ENCODE results near the gene B4GALT5. TPM values are rescaled to one million over a fixed set of nuclear protein-coding genes. Genes with fewer than 3 reads are reported as not detected.
A peak's percentile ranks its signal among the peaks of the same experiment; 100 is the strongest.

B4GALT5 gene
- total and polyA plus RNA-seq, 4 experiments from 2014 or later: 0.43 to 6.2 (median 4.0) TPM

DNA sequence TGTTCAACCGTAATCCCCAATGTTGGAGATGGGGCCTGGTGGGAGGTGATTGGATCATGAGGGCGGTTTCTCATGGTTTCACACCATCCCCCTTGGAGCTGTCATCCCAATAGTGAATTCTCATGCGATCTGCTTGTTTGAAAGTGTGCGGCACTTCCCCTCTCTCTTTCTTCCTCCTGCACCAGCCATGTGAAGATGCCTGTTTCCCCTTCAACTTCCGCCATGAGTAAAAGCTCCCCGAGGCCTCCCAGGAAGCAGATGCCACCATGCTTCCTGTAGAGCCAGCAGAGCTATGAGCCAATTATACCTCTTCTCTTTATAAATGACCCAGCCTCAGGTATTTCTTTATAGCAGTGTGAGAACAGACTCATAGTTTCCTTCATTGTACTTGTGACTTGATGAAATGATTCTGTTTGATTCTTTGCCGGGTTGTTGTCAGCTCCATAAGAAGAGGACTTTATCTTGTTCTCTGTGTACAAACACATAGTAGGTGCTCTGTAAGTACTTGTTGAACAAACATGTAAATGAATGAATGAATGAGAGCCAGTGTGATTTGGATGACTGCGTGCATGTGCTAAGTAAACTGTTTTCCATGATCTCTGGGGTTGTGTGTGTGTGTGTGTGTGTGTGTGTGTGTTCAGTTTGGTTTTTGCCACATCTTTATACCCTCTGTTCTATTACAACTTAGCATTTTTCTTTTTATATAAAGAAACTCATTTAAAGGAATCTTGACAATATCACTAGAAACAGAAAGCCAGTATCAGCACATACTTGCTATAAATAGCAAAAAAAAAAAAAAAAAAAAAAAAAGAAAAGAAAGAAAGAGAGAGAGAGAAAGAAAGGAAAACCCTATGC, 123.3 kb downstream of the B4GALT5 start:
- Mint-ChIP-seq H3K36me3 (no peaks in the 10 kb centered on the region), H3K4me3 (no peak overlapping the region), H3K27ac (peak overlapping the region in 1 of 7 donors; percentile 71), H3K4me1 (peaks cover 38 to 51% (median 40%) of the 10 kb centered on the region in 4 donors), H3K27me3 (peaks cover 0 to 1% of the 10 kb centered on the region in 2 donors), H3K9me3 (no peaks in the 10 kb centered on the region)
- no peaks in the 10 kb centered on the region for H3K27me3 ChIP-seq (ENCODE audit: insufficient read depth, low read length)
- H3K4me1 ChIP-seq (ENCODE audit: insufficient read depth, low read length): peaks cover 28% of the 10 kb centered on the region
- H3K9me3 ChIP-seq (ENCODE audit: control insufficient read depth in 1 of 2, low read length in 2 of 2): no peaks in the 10 kb centered on the region
- POLR2A ChIA-PET (ENCODE audit: partially characterized antibody): no interaction called here
- H3K36me3 ChIP-seq (ENCODE audit: insufficient read depth, low read length): no peaks in the 10 kb centered on the region
- CTCF ChIA-PET (ENCODE audit: partially characterized antibody): interaction anchor here (0.9 kb wide), 1 partner anchor 18 kb away, joined by 3 read pairs; no protein-coding TSS in a partner anchor
- no peak overlapping the region for H3K27ac ChIP-seq (ENCODE audit: low read depth, low read length)
- DNase-seq: no peak
- no peak overlapping the region for H3K4me3 ChIP-seq (ENCODE audit: low read length in 2 of 2)
- intact Hi-C loops (cut with micrococcal nuclease): no loop called here

DNA sequence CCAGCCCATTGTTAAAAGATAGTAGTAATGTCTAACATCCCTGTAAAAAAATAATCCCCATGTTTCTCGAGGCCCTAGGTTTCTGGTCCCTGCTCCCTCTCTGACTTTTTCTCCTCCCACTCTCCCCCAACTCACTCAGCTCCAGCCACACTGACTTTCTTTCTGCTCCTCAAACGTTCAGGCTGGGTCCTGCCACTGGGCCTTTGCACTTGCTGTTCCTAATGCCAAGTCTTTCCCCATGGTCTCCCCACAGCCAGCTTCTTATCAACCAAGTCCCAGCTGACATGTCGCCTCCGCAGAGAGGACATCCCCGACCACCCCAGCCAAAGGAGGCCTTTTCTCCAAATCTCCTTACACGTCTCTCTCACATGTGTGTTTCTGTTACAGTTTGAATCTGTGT, 123.9 kb downstream of the B4GALT5 start:
- DNase-seq: no peak
- no peak overlapping the region for H3K4me3 Mint-ChIP-seq
- no peaks in the 10 kb centered on the region for H3K27me3 ChIP-seq (ENCODE audit: insufficient read depth, low read length)
- H3K27ac ChIP-seq (ENCODE audit: low read depth, low read length): no peak overlapping the region
- ChIA-PET POLR2A (ENCODE audit: partially characterized antibody) (no interaction called here), CTCF (ENCODE audit: partially characterized antibody) (interaction anchor here (1.0 kb wide), 1 partner anchor 19 kb away, joined by 4 read pairs; no protein-coding TSS in a partner anchor)
- H3K4me1 Mint-ChIP-seq: peaks cover 31 to 44% (median 34%) of the 10 kb centered on the region in 4 donors
- intact Hi-C loops (cut with micrococcal nuclease): no loop called here
- H3K27ac Mint-ChIP-seq: no peak overlapping the region
- no peaks in the 10 kb centered on the region for H3K36me3 Mint-ChIP-seq
- peaks cover 0 to 1% of the 10 kb centered on the region in 2 donors for H3K27me3 Mint-ChIP-seq
- no peaks in the 10 kb centered on the region for H3K36me3 ChIP-seq (ENCODE audit: insufficient read depth, low read length)
- H3K4me3 ChIP-seq (ENCODE audit: low read length in 2 of 2): no peak overlapping the region
- H3K9me3 ChIP-seq (ENCODE audit: control insufficient read depth in 1 of 2, low read length in 2 of 2): no peaks in the 10 kb centered on the region
- H3K9me3 Mint-ChIP-seq: no peaks in the 10 kb centered on the region
- H3K4me1 ChIP-seq (ENCODE audit: insufficient read depth, low read length): peaks cover 22% of the 10 kb centered on the region

DNA sequence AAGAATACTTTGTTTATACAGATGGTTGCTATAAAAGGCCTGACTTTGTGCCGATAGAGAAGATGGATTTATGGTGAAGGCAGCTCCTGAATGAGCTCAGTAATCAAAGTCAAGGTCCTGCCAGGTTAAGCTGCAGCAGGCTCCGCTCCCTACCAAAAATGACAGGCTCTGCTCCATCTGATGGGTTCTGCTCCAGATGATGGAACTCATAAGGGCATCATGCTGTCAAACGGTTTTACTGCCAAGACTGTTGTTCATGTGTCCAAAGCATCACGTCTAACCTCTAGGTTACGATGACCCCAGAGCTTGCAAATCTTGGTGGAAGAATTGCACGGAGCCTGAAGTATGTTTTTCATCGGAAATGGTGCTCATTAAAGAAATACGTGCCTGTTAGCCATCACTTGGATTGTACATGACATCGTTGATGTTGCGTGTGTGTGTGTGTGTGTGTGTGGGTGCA, 126.5 kb downstream of the B4GALT5 start:
- Mint-ChIP-seq H3K27ac (no peak overlapping the region), H3K36me3 (no peaks in the 10 kb centered on the region), H3K27me3 (peaks cover 0 to 3% of the 10 kb centered on the region in 2 donors), H3K9me3 (peaks cover 2 to 7% (median 4%) of the 10 kb centered on the region in 8 donors), H3K4me3 (no peak overlapping the region), H3K4me1 (peaks cover 10 to 18% (median 12%) of the 10 kb centered on the region in 4 donors)
- Histone ChIP-seq H3K4me1 (ENCODE audit: insufficient read depth, low read length) (no peaks in the 10 kb centered on the region), H3K4me3 (ENCODE audit: low read length in 2 of 2) (no peak overlapping the region), H3K9me3 (ENCODE audit: control insufficient read depth in 1 of 2, low read length in 2 of 2) (no peaks in the 10 kb centered on the region), H3K36me3 (ENCODE audit: insufficient read depth, low read length) (no peaks in the 10 kb centered on the region), H3K27ac (ENCODE audit: low read depth, low read length) (no peak overlapping the region), H3K27me3 (ENCODE audit: insufficient read depth, low read length) (no peaks in the 10 kb centered on the region)
- POLR2A ChIA-PET (ENCODE audit: partially characterized antibody): no interaction called here
- no peak for DNase-seq
- intact Hi-C loops (cut with micrococcal nuclease): no loop called here
- CTCF ChIA-PET (ENCODE audit: partially characterized antibody): no interaction called here

GRCh38 chr20:49585585-49586245, 128.0 kb downstream of the B4GALT5 start:
- no peak for DNase-seq
- POLR2A ChIA-PET (ENCODE audit: partially characterized antibody): interaction anchor here (0.7 kb wide), 1 partner anchor 23 kb away, joined by 3 read pairs; no protein-coding TSS in a partner anchor
- H3K27ac Mint-ChIP-seq: peak overlapping the region in 2 of 7 donors; percentile 12 to 73
- H3K27me3 ChIP-seq (ENCODE audit: insufficient read depth, low read length): no peaks in the 10 kb centered on the region
- H3K4me3 ChIP-seq (ENCODE audit: low read length in 2 of 2): no peak overlapping the region
- intact Hi-C loops (cut with micrococcal nuclease): no loop called here
- H3K36me3 Mint-ChIP-seq: no peaks in the 10 kb centered on the region
- H3K4me1 Mint-ChIP-seq: peaks cover 3 to 8% (median 5%) of the 10 kb centered on the region in 4 donors
- H3K9me3 ChIP-seq (ENCODE audit: control insufficient read depth in 1 of 2, low read length in 2 of 2): no peaks in the 10 kb centered on the region
- H3K9me3 Mint-ChIP-seq: peaks cover 2 to 10% (median 4%) of the 10 kb centered on the region in 8 donors
- CTCF ChIA-PET (ENCODE audit: partially characterized antibody): no interaction called here
- no peaks in the 10 kb centered on the region for H3K36me3 ChIP-seq (ENCODE audit: insufficient read depth, low read length)
- H3K27me3 Mint-ChIP-seq: peaks cover 0 to 3% of the 10 kb centered on the region in 2 donors
- H3K4me1 ChIP-seq (ENCODE audit: insufficient read depth, low read length): no peaks in the 10 kb centered on the region
- no peak overlapping the region for H3K27ac ChIP-seq (ENCODE audit: low read depth, low read length)
- H3K4me3 Mint-ChIP-seq: no peak overlapping the region

DNA sequence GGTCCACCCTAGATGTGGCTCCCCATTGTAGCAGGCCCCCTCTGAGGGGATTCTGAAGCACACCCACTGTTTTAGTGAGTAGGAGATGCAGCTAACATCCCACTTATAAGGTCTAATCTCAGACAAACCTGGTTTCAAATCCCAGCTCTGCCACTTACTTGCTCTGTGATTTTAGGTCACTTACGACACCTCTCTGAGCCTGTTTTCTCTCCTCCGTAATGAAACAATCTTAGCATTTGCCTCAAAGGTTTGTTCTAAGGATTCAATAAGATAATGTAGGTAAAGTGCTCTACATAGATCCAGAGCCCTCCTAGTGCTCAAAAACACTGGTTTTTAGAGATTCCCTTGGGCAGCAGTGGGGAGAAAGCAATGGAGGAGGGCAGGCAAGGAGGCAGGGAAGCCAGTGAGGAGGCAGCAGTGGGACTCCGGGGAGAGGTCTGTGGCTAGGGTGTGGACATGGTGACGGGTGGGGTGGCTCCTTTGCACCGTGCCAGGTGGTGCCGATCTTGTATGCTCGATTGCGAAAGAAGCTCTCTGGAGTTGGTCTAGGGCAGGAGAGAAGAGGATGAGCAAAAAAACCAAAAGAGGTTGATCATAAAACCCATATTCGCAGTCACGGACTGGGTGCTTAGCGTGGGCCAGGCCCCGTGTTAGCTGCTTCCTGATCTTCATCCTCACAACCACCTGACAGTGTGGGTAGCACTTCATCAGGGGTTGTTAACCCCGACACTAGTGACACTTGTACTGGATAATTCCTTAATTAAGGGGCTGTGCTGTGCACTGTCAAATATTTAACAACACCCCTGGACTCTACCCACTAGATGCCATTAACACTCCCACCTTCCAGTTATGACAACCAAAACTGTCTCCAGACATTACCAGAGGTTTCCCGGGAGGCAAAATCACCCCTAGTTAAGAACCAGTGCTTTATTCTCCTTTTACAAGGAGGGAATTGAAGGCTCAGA, 129.0 kb downstream of the B4GALT5 start:
- Mint-ChIP-seq H3K36me3 (no peaks in the 10 kb centered on the region), H3K9me3 (peaks cover 2 to 10% (median 4%) of the 10 kb centered on the region in 8 donors), H3K27ac (no peak overlapping the region), H3K4me3 (no peak overlapping the region), H3K4me1 (no peaks in the 10 kb centered on the region), H3K27me3 (peaks cover 0 to 3% of the 10 kb centered on the region in 2 donors)
- Histone ChIP-seq H3K27me3 (ENCODE audit: insufficient read depth, low read length) (no peaks in the 10 kb centered on the region), H3K4me3 (ENCODE audit: low read length in 2 of 2) (no peak overlapping the region), H3K27ac (ENCODE audit: low read depth, low read length) (no peak overlapping the region), H3K9me3 (ENCODE audit: control insufficient read depth in 1 of 2, low read length in 2 of 2) (no peaks in the 10 kb centered on the region), H3K4me1 (ENCODE audit: insufficient read depth, low read length) (no peaks in the 10 kb centered on the region), H3K36me3 (ENCODE audit: insufficient read depth, low read length) (no peaks in the 10 kb centered on the region)
- intact Hi-C loops (cut with micrococcal nuclease): no loop called here
- DNase-seq: no peak
- ChIA-PET POLR2A (ENCODE audit: partially characterized antibody) (no interaction called here), CTCF (ENCODE audit: partially characterized antibody) (interaction anchor here (1.5 kb wide), 1 partner anchor 23 kb away, joined by 4 read pairs; no protein-coding TSS in a partner anchor)

DNA sequence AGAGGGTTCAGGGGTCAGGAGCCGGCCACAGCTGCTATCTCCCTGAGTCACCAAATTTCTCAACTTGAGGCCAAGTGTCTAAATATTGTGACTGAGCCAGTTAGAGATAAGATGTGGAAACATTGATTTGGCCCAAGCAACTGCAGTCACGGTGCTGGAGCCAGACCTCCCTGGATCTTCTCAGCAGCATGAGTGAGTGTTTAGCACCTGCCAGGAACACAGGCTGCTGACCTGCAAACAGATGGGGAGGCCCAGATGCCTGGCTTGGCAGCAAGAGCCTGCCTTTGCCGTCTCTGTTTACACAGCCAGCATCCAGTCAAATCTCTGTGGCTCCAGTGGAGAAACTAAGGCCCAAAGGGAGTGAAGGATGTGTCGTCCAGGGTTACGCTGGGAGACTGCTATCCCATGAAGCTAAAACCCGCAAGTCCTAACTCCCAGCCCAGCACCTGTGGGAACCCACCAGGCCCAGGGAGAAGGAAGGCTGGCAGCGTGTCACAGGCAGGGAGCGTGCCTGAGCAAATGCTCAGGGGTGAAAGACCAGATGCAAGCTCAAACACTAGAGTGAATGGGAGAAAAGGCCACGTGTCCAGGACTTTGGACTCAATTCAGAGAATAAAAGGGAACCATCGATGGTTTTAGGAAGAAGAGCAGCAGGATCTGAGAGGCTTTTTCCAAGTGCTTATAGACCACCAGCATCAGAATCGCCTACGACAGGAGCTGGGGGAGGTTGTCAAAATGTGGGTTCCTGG, 129.8 kb downstream of the B4GALT5 start:
- Mint-ChIP-seq H3K36me3 (no peaks in the 10 kb centered on the region), H3K27ac (peak overlapping the region in 1 of 7 donors; percentile 21), H3K9me3 (peaks cover 2 to 10% (median 4%) of the 10 kb centered on the region in 8 donors), H3K27me3 (peaks cover 0 to 3% of the 10 kb centered on the region in 2 donors), H3K4me1 (no peaks in the 10 kb centered on the region), H3K4me3 (no peak overlapping the region)
- H3K4me3 ChIP-seq (ENCODE audit: low read length in 2 of 2): no peak overlapping the region
- no peaks in the 10 kb centered on the region for H3K36me3 ChIP-seq (ENCODE audit: insufficient read depth, low read length)
- H3K4me1 ChIP-seq (ENCODE audit: insufficient read depth, low read length): no peaks in the 10 kb centered on the region
- H3K27me3 ChIP-seq (ENCODE audit: insufficient read depth, low read length): no peaks in the 10 kb centered on the region
- intact Hi-C loops (cut with micrococcal nuclease): no loop called here
- no peak overlapping the region for H3K27ac ChIP-seq (ENCODE audit: low read depth, low read length)
- H3K9me3 ChIP-seq (ENCODE audit: control insufficient read depth in 1 of 2, low read length in 2 of 2): no peaks in the 10 kb centered on the region
- DNase-seq: no peak
- ChIA-PET POLR2A (ENCODE audit: partially characterized antibody) (no interaction called here), CTCF (ENCODE audit: partially characterized antibody) (interaction anchor here (1.5 kb wide), 1 partner anchor 24 kb away, joined by 4 read pairs; no protein-coding TSS in a partner anchor)
